ENCODE data around the gene TNFRSF1A.
A peak's percentile ranks its signal among the peaks of the same experiment; 100 is the strongest.

Gene TNFRSF1A

GRCh38 chr12:6336889-6337853, 4.7 kb downstream of the TNFRSF1A start:
- no peak for DNase-seq (ENCODE audit: low spot score)

DNA sequence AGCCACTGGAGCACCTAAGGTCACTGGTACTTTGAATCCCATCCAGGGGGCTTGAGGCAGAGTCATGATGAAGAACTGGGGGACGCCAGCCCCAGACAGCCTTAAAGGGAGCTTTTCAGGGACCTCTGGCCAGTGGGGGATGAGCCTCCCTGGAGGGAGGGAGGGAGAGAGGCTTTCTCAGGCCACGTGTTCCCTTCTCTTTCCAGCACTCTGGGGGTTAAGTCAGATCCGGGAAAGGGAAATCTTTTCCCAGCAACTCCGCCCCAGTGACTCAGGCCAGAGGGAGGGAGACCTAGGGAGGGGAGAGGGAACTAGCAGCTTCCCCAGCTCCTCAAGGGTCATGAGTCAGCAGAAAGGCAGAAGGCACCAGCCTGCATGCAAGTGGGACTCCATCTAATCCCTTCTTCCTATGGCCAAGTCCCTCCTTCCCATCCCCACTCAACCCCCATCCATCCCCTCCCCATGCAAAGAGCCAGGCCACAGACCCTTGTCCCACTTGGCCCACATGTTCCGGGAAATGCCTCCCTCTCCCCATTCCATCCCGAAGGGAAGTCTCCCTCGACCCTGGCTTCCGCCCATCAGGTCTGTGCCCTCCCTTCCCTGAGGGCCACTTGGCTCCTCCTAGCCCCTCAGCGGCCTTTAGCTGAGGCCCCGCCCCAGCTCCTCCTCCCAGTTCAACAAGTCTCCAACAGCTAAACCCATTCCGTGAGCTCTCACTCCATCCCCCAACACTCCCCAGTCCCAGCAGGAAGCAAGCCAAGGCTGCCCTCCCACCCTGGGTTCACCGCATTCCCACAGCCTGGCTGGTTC, 5.6 kb downstream of the TNFRSF1A start:
- peak; percentile 95 for DNase-seq (ENCODE audit: low spot score)

DNA sequence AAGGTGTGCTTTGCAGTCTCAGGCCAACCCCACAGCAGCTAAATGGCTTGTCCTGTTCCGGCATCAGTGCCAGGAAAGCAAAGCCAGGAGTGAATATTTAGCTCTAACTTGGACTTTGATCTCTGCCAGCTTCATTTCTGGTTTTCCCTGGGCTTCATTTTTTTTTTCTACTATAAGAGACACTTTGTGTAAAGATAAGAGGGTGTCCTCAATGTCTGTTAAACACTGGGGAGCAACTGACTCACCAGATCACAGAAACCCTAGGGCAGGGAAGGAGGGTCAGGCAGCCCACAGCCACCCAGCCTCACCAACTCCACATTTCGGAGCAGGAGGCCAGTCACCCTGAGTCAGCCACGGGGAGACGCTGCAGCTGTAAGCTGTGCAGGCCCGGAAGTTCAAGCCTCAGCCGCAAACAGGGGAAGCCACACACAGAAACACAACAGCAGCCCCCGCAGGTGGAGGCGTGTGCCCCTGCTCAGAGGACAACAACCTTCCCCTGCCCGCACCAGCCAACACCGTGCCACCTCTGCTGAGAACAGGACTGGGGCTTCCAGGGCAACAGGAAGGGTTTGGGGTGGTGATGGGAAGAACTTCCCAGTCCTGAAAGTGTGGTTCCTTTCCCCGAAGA, 6.3 kb downstream of the TNFRSF1A start:
- peak; percentile 77 for DNase-seq (ENCODE audit: low spot score)

DNA sequence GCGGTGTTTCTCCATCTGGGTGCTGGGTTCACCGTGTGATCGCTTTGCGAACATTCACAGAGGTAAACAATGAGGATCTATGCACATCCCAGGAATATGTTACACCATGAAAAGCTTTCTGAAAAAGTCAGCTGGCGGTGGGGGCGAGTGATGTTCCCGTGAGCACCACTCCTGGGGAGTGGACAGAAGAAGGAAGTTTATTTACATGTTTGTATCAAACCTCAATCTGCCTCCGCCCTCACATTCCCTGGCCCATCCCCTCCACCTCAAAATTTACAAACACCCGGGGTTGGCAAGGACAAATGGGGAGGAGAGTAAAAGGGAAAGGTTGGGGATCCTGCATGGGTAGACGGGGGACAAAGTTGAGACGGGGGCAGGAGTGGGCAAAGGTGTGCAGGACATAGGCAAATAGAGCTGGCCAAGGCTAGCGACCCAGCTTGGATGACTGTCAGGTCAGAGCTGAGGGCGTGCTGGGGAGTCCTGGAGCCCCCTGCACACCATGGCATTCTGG, 6.9 kb downstream of the TNFRSF1A start:
- DNase-seq (ENCODE audit: low spot score), result no peak

- no peak for DNase-seq (ENCODE audit: low spot score)
Measured at GRCh38 chr12:6334359-6334758, 7.5 kb downstream of the TNFRSF1A start.

GRCh38 chr12:6333566-6333965, 8.3 kb downstream of the TNFRSF1A start:
- DNase-seq (ENCODE audit: low spot score), result no peak

- no peak for DNase-seq (ENCODE audit: low spot score)
Measured at GRCh38 chr12:6333029-6333428, 8.8 kb downstream of the TNFRSF1A start.

DNA sequence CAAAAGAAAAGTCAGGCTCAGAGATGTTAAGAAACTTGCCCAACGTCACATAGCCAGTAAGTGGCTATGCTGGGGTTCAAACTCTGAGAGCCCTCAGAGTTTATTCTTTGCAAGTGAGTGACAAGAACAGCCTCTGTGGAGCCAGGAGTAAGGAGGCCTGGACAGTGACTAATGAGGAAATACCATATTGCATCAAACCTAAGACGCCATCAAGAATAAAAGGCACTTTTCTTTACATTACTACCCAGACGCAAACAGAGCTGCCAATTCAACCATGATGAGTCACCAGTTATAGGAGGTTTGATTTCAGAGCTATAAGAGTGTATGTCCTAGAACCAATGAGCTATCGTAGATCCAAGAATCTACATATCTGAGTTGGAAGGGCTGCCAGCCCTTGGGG, 9.4 kb downstream of the TNFRSF1A start:
- DNase-seq (ENCODE audit: low spot score), result no peak

GRCh38 chr12:6330999-6331714, 10.7 kb downstream of the TNFRSF1A start:
- DNase-seq (ENCODE audit: low spot score), result no peak

DNA sequence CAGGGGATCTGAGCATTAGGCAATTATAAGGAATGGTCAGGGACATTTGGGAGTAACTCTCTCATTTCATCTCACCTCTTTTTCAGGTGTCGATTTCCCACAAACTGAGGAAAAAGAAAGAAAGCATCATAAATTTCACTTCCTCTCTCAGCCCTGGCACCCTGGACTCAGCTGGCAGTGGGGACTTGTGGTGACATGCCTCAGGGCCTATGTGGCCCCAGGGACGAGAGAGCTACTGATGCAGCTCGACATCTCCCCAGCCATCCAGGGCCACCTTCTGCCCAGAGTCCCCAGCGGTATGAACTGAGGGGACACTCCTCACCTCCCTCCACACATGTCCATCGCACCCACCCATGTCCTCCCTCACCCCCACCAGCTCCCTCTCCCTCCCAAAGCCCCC, 11.7 kb downstream of the TNFRSF1A start:
- DNase-seq (ENCODE audit: low spot score), result no peak

DNA sequence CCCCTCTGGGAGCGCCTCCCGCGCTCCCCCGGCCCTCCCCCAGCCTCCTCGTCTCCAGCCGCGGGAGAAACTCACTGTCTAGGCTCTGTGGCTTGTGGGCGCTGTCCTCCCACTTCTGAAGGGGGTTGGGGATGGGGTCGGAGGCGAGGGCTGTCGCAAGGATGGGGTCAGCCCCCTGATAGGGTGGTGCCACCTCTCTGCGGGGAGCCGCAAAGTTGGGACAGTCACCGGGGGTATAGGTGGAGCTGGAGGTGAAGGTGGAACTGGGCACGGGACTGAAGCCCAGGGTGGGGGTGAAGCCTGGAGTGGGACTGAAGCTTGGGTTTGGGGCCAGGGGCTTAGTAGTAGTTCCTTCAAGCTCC, 12.2 kb downstream of the TNFRSF1A start:
- DNase-seq (ENCODE audit: low spot score), result no peak

GRCh38 chr12:6328945-6329702, 12.8 kb downstream of the TNFRSF1A start:
- DNase-seq (ENCODE audit: low spot score), result no peak

GRCh38 chr12:6328045-6328779, 13.7 kb downstream of the TNFRSF1A start:
- no peak for DNase-seq (ENCODE audit: low spot score)

DNA sequence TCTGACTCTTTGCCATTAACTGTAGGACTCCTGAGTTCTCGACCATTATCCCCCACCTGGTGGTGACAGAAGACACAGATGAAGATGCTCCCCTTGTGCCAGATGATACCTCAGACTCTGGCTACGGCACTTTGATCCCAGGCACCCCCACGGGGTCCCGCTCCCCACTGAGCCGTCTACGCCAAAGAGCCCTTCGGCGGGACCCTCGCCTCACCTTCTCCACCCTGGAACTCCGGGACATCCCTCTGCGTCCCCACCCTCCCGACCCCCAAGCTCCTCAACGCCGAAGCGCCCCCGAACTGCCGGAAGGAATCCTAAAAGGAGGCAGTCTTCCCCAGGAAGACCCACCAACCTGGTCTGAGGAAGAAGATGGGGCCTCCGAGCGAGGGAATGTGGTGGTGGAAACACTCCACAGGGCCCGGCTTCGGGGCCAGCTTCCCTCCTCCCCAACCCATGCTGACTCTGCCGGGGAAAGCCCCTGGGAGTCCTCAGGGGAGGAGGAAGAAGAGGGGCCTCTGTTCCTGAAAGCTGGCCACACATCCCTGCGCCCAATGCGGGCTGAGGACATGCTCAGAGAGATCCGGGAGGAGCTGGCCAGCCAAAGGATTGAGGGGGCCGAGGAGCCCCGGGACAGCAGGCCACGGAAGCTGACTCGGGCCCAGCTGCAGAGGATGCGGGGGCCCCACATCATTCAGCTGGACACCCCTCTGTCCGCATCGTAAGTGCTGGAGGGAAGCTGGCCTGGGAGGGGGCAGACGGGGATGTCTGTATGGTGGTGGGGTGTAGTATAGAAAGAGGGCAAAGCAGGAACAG, 14.4 kb downstream of the TNFRSF1A start:
- DNase-seq (ENCODE audit: low spot score), result no peak

DNA sequence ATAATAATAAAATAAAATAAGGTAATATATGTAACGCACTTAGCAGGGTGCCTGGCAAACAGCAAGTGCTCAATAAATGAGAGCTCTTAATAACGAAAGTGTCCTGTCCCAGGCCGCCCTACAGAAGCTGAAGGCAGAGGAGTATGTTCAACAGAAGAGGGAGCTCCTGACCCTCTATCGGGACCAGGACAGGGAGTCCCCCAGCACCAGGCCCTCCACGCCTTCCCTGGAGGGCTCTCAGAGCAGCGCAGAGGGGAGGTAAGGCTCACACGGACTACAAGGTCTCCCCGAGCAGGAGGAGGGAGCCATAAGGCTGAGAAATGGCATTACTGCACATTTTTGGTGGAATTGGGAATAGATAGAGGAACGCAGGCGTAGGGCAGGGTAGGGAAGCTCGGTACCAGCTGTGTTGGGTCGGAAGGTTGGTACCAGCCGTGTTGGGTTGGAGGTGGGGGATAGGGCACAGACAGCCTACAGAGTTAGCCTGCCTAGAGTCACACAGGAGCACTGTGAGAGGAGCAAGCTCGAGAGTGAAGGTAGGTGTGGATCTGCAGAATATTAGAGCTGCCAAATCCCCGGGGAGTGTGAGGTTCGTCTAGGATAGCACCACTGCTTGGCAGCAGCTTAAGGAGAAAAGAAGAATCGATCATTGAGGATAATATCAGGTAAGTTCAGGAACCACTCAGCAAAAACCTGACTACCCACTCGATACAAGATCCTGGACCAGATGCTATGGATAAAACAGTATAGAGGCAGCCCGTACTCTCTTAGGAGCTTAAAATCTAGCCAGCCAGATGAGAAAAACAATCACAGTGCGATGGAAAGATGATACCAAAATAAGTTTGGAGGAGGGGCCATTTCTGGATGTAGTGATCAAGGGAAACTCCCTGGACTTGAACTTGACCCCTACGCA, 15.3 kb downstream of the TNFRSF1A start:
- peak; percentile 87 for DNase-seq (ENCODE audit: low spot score)

DNA sequence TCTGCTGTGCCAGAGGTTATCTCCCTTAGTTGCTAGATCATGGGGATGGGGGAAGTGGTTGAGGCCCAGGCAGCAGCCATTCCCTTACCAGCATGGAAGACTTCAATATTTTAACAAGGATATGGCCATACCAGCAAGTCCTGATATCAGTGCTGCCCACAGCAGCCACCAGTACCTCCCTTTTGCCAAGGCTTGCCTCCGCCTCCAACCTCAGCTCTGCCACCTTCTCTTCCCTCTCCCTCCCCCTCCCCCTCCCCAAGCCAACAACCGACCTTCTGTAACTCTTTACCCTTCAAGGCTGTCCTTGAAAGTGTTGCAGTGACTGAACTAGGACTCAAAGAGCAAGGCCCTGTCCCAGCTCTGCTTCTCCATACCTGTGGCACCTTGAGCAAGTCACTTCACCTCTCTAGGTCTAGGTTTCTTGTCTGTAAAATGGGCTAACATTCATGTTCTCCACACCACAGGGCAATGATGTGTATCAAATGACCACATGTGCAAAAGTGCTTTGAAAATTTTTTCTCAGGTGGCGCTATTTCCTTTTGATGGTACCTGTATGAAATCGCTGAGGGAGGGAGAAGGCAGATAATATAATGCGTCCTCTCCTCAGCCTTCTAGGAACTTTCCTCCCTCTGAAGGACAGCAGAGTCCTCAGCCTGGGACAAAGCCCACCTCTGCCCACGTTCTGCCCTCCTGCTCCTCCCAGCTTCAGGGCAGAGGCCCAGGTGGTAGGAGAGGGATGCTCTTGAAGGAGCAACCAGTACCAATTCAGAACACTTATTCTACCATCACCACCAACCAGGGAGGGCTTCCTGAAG, 16.7 kb downstream of the TNFRSF1A start:
- no peak for DNase-seq (ENCODE audit: low spot score)

GRCh38 chr12:6323995-6324711, 17.7 kb downstream of the TNFRSF1A start:
- DNase-seq (ENCODE audit: low spot score), result no peak

Measured in HuH-7 (cell line).